HCT116 (cell line): ENCODE results near the gene ACSS1. TPM values are rescaled to one million over a fixed set of nuclear protein-coding genes. Genes with fewer than 3 reads are reported as not detected.

Experiments
- ATAC-seq: fragments of 200-7000 bp; cut with Tn5 transposase; 2 replicates; pipeline ENCODE4 v1.9.1; 2020; ENCODE audit warnings: mild to moderate bottlenecking, moderate library complexity
- BruUV-seq: library from RNA; stranded (reverse); fragments of 400-500 nt; replicated peaks from 2 replicates; lab custom pipeline; 2021; lab: Mats Ljungman, UMichigan
- CTCF ChIA-PET: fragments of 300-600 bp; sonication (Branson Sonifier 250); formaldehyde crosslinking; loops from one replicate; lab custom pipeline; 2021; ENCODE audit warnings: antibody characterized with exemption; lab: Charles Lee
- POLR2A ChIA-PET: fragments of 300-600, 350-600 bp; sonication (Branson Sonifier 250); formaldehyde crosslinking; loops from one replicate; lab custom pipeline; 2021; ENCODE audit warnings: antibody characterized with exemption; lab: Charles Lee
- RAD21 ChIA-PET, 2 experiments: fragments of 300-600 bp; sonication (Branson Sonifier 250); formaldehyde crosslinking; loops; one replicate each; lab custom pipeline; 2023; ENCODE audit warnings: low total read pairs in 2 of 2; ENCODE audit not compliant: uncharacterized antibody in 2 of 2, unreplicated experiment in 2 of 2, low non-redundant PET in 1 of 2; lab: Charles Lee
- DNase-seq: peaks from one replicate; pipeline ENCODE4 v3.0.0-alpha.2; 2010; ENCODE audit warnings: low read depth, low spot score
- H2AFZ ChIP-seq: fragments of 200-600 bp; shearing (Covaris generic), sonication (generic); 2 replicates; pipeline ENCODE4 v1.6.1; 2017; ENCODE audit warnings: low read depth, mixed run types, mixed read lengths, antibody characterized with exemption, low read length; ENCODE audit not compliant: poor library complexity, severe bottlenecking
- H3K27ac ChIP-seq: 2 replicates; pipeline ENCODE4 v1.5.1; 2012; ENCODE audit warnings: low read depth, low read length
- H3K27me3 ChIP-seq: fragments of 200-600 bp; sonication (generic); 2 replicates; pipeline ENCODE4 v1.6.1; 2016; ENCODE audit warnings: mixed run types, low read length, mixed read lengths; ENCODE audit not compliant: insufficient read depth
- H3K36me3 ChIP-seq, 2 experiments: fragments of 200-500 bp in 1 of 2; fragments of 200-600 bp in 1 of 2; sonication (Bioruptor generic) in 1 of 2; sonication (generic) in 1 of 2; 2 replicates each; pipeline versions ENCODE4 v1.5.1 to v1.6.1; 2014 to 2016; ENCODE audit warnings: low read length in 2 of 2, inconsistent platforms in 1 of 2, mixed read lengths in 1 of 2, mixed run types in 1 of 2; ENCODE audit not compliant: insufficient read depth in 2 of 2, control insufficient read depth in 1 of 2
- H3K4me1 ChIP-seq, 2 experiments: fragments of 200-600 bp in 1 of 2; sonication (generic) in 1 of 2; 2 replicates each; pipeline versions ENCODE4 v1.5.1 to v1.6.1; 2012 to 2017; ENCODE audit warnings: low read length in 2 of 2, inconsistent platforms in 1 of 2, mild to moderate bottlenecking in 1 of 2, mixed read lengths in 1 of 2, mixed run types in 1 of 2, moderate library complexity in 1 of 2; ENCODE audit not compliant: insufficient read depth in 2 of 2, control insufficient read depth in 1 of 2
- H3K4me2 ChIP-seq: fragments of 200-600 bp; sonication (generic); 2 replicates; pipeline ENCODE4 v1.6.1; 2017; ENCODE audit warnings: mixed run types, low read length, mixed read lengths
- H3K4me3 ChIP-seq, 2 experiments: fragments of 200-600 bp in 1 of 2; sonication (generic) in 1 of 2; replicated peaks in 1 of 2; 2 replicates each; pipeline ENCODE4 v1.5.1; 2011 to 2016; ENCODE audit warnings: low read length in 2 of 2, control low read depth in 1 of 2, low read depth in 1 of 2, mild to moderate bottlenecking in 1 of 2, mixed read lengths in 1 of 2, mixed run types in 1 of 2
- H3K79me2 ChIP-seq: fragments of 200-600 bp; sonication (generic); 2 replicates; pipeline ENCODE4 v1.6.1; 2017; ENCODE audit warnings: mild to moderate bottlenecking, mixed run types, low read length, moderate library complexity, mixed read lengths; ENCODE audit not compliant: insufficient read depth
- H3K9ac ChIP-seq: fragments of 200-600 bp; sonication (generic); 2 replicates; pipeline ENCODE4 v1.6.1; 2016; ENCODE audit warnings: low read length, mixed read lengths
- H3K9me2 ChIP-seq: fragments of 200-600 bp; sonication (generic), shearing (Covaris generic); 2 replicates; pipeline ENCODE4 v1.6.1; 2017; ENCODE audit warnings: mixed run types, mild to moderate bottlenecking, moderate library complexity; ENCODE audit not compliant: insufficient read depth
- H3K9me3 ChIP-seq, 2 experiments: fragments of 200-500 bp in 1 of 2; fragments of 200-600 bp in 1 of 2; sonication (Bioruptor generic) in 1 of 2; sonication (generic) in 1 of 2; 2 replicates each; pipeline ENCODE4 v1.6.1; 2014 to 2017; ENCODE audit warnings: low read length in 2 of 2, mixed read lengths in 2 of 2, inconsistent platforms in 1 of 2, low read depth in 1 of 2, mild to moderate bottlenecking in 1 of 2, mixed run types in 1 of 2, moderate library complexity in 1 of 2; ENCODE audit not compliant: control insufficient read depth in 1 of 2, insufficient read depth in 1 of 2
- H4K20me1 ChIP-seq: fragments of 200-600 bp; sonication (generic), shearing (Covaris generic); 2 replicates; pipeline ENCODE4 v1.6.1; 2017; ENCODE audit warnings: mixed run types, mild to moderate bottlenecking, moderate library complexity; ENCODE audit not compliant: insufficient read depth
- ATF3 ChIP-seq: IDR thresholded peaks from 2 replicates; pipeline ENCODE4 v1.6.1; 2012
- EGR1 ChIP-seq: IDR thresholded peaks from 2 replicates; pipeline ENCODE4 v1.6.1; 2012; ENCODE audit warnings: low read depth
- ELF1 ChIP-seq: IDR thresholded peaks from 2 replicates; pipeline ENCODE4 v1.6.1; 2012; ENCODE audit warnings: low read depth, borderline replicate concordance
- EZH2phosphoT487 ChIP-seq: fragments of 200-600 bp; IDR thresholded peaks from 2 replicates; pipeline ENCODE4 v1.6.1; 2018; ENCODE audit warnings: antibody characterized with exemption, borderline replicate concordance
- FOSL1 ChIP-seq: IDR thresholded peaks from 2 replicates; pipeline ENCODE4 v1.6.1; 2012; ENCODE audit warnings: low read depth
- JUND ChIP-seq: IDR thresholded peaks from 2 replicates; pipeline ENCODE4 v1.6.1; 2012
- POLR2A ChIP-seq: IDR thresholded peaks from 2 replicates; pipeline ENCODE4 v1.7.0; 2011; ENCODE audit warnings: borderline replicate concordance; ENCODE audit not compliant: insufficient read depth, insufficient read length; ENCODE audit errors: extremely low read depth
- POLR2AphosphoS5 ChIP-seq: IDR thresholded peaks from 2 replicates; pipeline ENCODE4 v1.6.1; 2011; ENCODE audit warnings: mild to moderate bottlenecking, low read depth, low read length, moderate library complexity
- SIN3A ChIP-seq: IDR thresholded peaks from 2 replicates; pipeline ENCODE4 v1.6.1; 2012; ENCODE audit warnings: low read depth
- SRF ChIP-seq: IDR thresholded peaks from 2 replicates; pipeline ENCODE4 v1.6.1; 2012; ENCODE audit warnings: low read depth
- YY1 ChIP-seq: IDR thresholded peaks from 2 replicates; pipeline ENCODE4 v1.6.1; 2011; ENCODE audit warnings: low read length, low read depth, moderate library complexity, mild to moderate bottlenecking; ENCODE audit not compliant: insufficient replicate concordance; ENCODE audit errors: extremely low read depth
- ZFX ChIP-seq: fragments of 450-650 bp; IDR thresholded peaks from 2 replicates; pipeline ENCODE4 v1.6.1; 2017
- intact Hi-C: fragments of 100-400 bp; cut with micrococcal nuclease; formaldehyde crosslinking; loops from 2 replicates; pipeline ENCODE4 v1.10.0; 2022
- total RNA-seq: library from RNA; stranded (reverse); gene quantifications from one replicate; pipeline ENCODE4 v1.2.1, GENCODE V29; 2021; ENCODE audit not compliant: unreplicated experiment
- TF ChIP-seq, protein P1 (sequence below): IDR thresholded peaks from 2 replicates; pipeline ENCODE4 v1.6.1; 2012; ENCODE audit warnings: low read depth

ACSS1 gene
- total RNA-seq, 1 experiment from 2014 or later: 0.27 TPM

DNA sequence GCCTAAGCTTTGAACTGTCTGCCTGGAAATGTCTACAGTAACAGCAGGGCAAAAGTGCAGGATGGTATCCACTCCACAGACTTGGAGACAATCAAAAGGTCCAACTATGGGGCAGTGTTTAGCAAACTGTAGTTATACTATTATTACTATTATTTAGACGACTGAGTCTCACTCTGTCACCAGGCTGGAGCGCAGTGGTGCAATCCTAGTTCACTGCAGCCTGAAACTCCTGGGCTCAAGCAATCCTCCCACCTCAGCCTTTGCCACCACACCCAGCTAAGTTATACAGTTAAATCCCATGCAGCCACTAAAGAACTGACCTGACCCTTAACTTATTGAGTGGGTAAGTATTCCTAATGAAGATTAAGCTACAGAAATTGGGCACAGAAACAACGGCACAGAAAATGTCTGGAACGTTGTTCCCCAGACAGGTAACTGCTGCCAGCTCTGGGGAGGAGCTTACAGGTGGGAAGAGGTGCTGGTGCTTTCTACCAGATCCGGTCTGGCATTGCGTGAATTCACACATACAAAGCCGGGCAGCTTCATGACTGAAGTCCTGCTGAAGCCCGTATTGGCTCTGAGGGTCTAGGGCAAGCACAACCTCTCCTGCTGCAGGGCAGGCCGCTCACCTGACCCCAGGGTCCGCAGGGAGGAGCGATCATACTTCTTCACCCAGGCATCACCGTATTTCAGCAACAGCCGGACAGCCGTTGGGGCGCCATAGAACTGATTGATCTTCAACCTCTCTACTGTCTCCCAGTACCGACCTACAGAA lies 38.4 kb downstream of the ACSS1 start:
- H3K4me2 ChIP-seq: no peak overlapping the region
- POLR2A ChIA-PET: no interaction called here
- intact Hi-C loops: no loop called here
- DNase-seq (no peak), ATAC-seq (no peak)
- no peak overlapping the region for H3K27ac ChIP-seq
- no peaks in the 10 kb centered on the region for H3K79me2 ChIP-seq
- no peak overlapping the region for H2AFZ ChIP-seq
- H3K4me1 ChIP-seq: peaks cover 12 to 17% of the 10 kb centered on the region in 2 experiments
- H3K36me3 ChIP-seq: no peaks in the 10 kb centered on the region
- CTCF ChIA-PET: no interaction called here
- TF ChIP-seq, protein P1, sequence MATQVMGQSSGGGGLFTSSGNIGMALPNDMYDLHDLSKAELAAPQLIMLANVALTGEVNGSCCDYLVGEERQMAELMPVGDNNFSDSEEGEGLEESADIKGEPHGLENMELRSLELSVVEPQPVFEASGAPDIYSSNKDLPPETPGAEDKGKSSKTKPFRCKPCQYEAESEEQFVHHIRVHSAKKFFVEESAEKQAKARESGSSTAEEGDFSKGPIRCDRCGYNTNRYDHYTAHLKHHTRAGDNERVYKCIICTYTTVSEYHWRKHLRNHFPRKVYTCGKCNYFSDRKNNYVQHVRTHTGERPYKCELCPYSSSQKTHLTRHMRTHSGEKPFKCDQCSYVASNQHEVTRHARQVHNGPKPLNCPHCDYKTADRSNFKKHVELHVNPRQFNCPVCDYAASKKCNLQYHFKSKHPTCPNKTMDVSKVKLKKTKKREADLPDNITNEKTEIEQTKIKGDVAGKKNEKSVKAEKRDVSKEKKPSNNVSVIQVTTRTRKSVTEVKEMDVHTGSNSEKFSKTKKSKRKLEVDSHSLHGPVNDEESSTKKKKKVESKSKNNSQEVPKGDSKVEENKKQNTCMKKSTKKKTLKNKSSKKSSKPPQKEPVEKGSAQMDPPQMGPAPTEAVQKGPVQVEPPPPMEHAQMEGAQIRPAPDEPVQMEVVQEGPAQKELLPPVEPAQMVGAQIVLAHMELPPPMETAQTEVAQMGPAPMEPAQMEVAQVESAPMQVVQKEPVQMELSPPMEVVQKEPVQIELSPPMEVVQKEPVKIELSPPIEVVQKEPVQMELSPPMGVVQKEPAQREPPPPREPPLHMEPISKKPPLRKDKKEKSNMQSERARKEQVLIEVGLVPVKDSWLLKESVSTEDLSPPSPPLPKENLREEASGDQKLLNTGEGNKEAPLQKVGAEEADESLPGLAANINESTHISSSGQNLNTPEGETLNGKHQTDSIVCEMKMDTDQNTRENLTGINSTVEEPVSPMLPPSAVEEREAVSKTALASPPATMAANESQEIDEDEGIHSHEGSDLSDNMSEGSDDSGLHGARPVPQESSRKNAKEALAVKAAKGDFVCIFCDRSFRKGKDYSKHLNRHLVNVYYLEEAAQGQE: no peak
- TF ChIP-seq POLR2AphosphoS5: no peak
- no peak for TF ChIP-seq ATF3
- no peak for TF ChIP-seq JUND
- no peak for TF ChIP-seq ZFX
- no peak for TF ChIP-seq EGR1
- no peak for TF ChIP-seq YY1
- no peak for TF ChIP-seq ELF1
- TF ChIP-seq FOSL1: no peak
- TF ChIP-seq SIN3A: no peak
- TF ChIP-seq EZH2phosphoT487: no peak
- TF ChIP-seq POLR2A: no peak
- TF ChIP-seq SRF: no peak
- BruUV-seq: no TSS peak
- RAD21 ChIA-PET: no interaction called here
- H3K27me3 ChIP-seq: no peaks in the 10 kb centered on the region
- no peak overlapping the region for H3K9ac ChIP-seq
- H3K4me3 ChIP-seq: no peak overlapping the region
- no peaks in the 10 kb centered on the region for H4K20me1 ChIP-seq
- H3K9me2 ChIP-seq: no peaks in the 10 kb centered on the region
- H3K9me3 ChIP-seq: no peaks in the 10 kb centered on the region
